Progenitor cell of endocrine pancreas (in vitro differentiated cells): ENCODE data around the gene NPFF. TPM values are rescaled to one million over a fixed set of nuclear protein-coding genes. Genes with fewer than 3 reads are reported as not detected.

ENCODE experiments used
- DNase-seq: peaks from one replicate; pipeline ENCODE4 v3.0.0; 2021; ENCODE audit warnings: low spot score; ENCODE audit not compliant: unreplicated experiment
- H3K27ac Mint-ChIP-seq: 2 replicates; pipeline ENCODE4 v1.8.0; 2021; ENCODE audit warnings: mild to moderate bottlenecking, moderate library complexity, mixed read lengths
- H3K27me3 Mint-ChIP-seq: 2 replicates; pipeline ENCODE4 v1.8.0; 2021; ENCODE audit warnings: mixed read lengths
- H3K36me3 Mint-ChIP-seq: 2 replicates; pipeline ENCODE4 v1.8.0; 2022; ENCODE audit warnings: mixed read lengths; ENCODE audit not compliant: insufficient read depth
- H3K4me1 Mint-ChIP-seq: 2 replicates; pipeline ENCODE4 v1.8.0; 2021; ENCODE audit warnings: low read depth, mixed read lengths
- H3K4me3 Mint-ChIP-seq: 2 replicates; pipeline ENCODE4 v1.8.0; 2021; ENCODE audit warnings: low read depth, mild to moderate bottlenecking, moderate library complexity, mixed read lengths
- H3K9me3 Mint-ChIP-seq: 2 replicates; pipeline ENCODE4 v1.8.0; 2021; ENCODE audit warnings: low read depth, mixed read lengths
- CTCF ChIP-seq: fragments of 200-600 bp; sonication (generic); IDR thresholded peaks from one replicate; pipeline ENCODE4 v1.5.0; 2021; ENCODE audit warnings: antibody characterized with exemption, mild to moderate bottlenecking; ENCODE audit not compliant: unreplicated experiment
- total RNA-seq: library from RNA; stranded (reverse); gene quantifications from 2 replicates; pipeline ENCODE4 v1.2.1, GENCODE V29; 2021

NPFF gene
- total RNA-seq, 1 donor from 2014 or later = not detected

GRCh38 chr12:53513712-53514410, 6.6 kb upstream of the NPFF start:
- Mint-ChIP-seq H3K4me3 (no peak overlapping the region), H3K9me3 (no peaks in the 10 kb centered on the region), H3K4me1 (no peaks in the 10 kb centered on the region), H3K27me3 (no peaks in the 10 kb centered on the region), H3K27ac (no peak overlapping the region), H3K36me3 (peaks cover 12% of the 10 kb centered on the region)
- no peak for TF ChIP-seq CTCF
- DNase-seq = no peak

GRCh38 chr12:53510181-53510812, 3.0 kb upstream of the NPFF start:
- no peak overlapping the region for H3K27ac Mint-ChIP-seq
- H3K27me3 Mint-ChIP-seq = no peaks in the 10 kb centered on the region
- peaks cover 5% of the 10 kb centered on the region for H3K36me3 Mint-ChIP-seq
- DNase-seq = no peak
- H3K4me1 Mint-ChIP-seq = no peaks in the 10 kb centered on the region
- H3K9me3 Mint-ChIP-seq = no peaks in the 10 kb centered on the region
- no peak overlapping the region for H3K4me3 Mint-ChIP-seq
- TF ChIP-seq CTCF = no peak

- H3K9me3 Mint-ChIP-seq = no peaks in the 10 kb centered on the region
- peaks cover 2% of the 10 kb centered on the region for H3K36me3 Mint-ChIP-seq
- H3K4me1 Mint-ChIP-seq = no peaks in the 10 kb centered on the region
- no peaks in the 10 kb centered on the region for H3K27me3 Mint-ChIP-seq
- TF ChIP-seq CTCF = peak; percentile 88
- H3K4me3 Mint-ChIP-seq = no peak overlapping the region
- H3K27ac Mint-ChIP-seq = no peak overlapping the region
- DNase-seq = peak; percentile 85
Measured at GRCh38 chr12:53508534-53509170, 1.4 kb upstream of the NPFF start.

GRCh38 chr12:53507603-53507885, 260 bp upstream of the NPFF start:
- no peak overlapping the region for H3K4me3 Mint-ChIP-seq
- peaks cover 1% of the 10 kb centered on the region for H3K4me1 Mint-ChIP-seq
- no peak for TF ChIP-seq CTCF
- no peaks in the 10 kb centered on the region for H3K36me3 Mint-ChIP-seq
- no peaks in the 10 kb centered on the region for H3K27me3 Mint-ChIP-seq
- no peak for DNase-seq
- no peaks in the 10 kb centered on the region for H3K9me3 Mint-ChIP-seq
- no peak overlapping the region for H3K27ac Mint-ChIP-seq

- Mint-ChIP-seq H3K27me3 (no peaks in the 10 kb centered on the region), H3K36me3 (no peaks in the 10 kb centered on the region), H3K4me3 (no peak overlapping the region), H3K4me1 (peaks cover 7% of the 10 kb centered on the region), H3K9me3 (no peaks in the 10 kb centered on the region), H3K27ac (no peak overlapping the region)
- no peak for DNase-seq
- TF ChIP-seq CTCF = no peak
Measured at GRCh38 chr12:53506450-53506785, 866 bp downstream of the NPFF start.
